Esophagus muscularis mucosa (tissue), 4 donors: ENCODE data around the gene ABCA2. TPM values are rescaled to one million over a fixed set of nuclear protein-coding genes. Genes with fewer than 3 reads are reported as not detected.
A peak's percentile ranks its signal among the peaks of the same experiment; 100 is the strongest.

ENCODE experiments used
- DNase-seq: peaks from one replicate; pipeline ENCODE4 v3.0.0-alpha.2; 2017; ENCODE audit errors: extremely low spot score
- H3K27ac ChIP-seq, 4 donors: fragments of 200-600 bp; sonication (generic); replicated peaks in 1 of 4; 1 replicate in 3 of 4; 2 replicates in 1 of 4; pipeline ENCODE4 v1.5.1; 2016 to 2019; ENCODE audit warnings: mild to moderate bottlenecking in 1 of 4
- H3K27me3 ChIP-seq, 4 donors: fragments of 200-600 bp; sonication (generic); one replicate each; pipeline versions ENCODE4 v1.5.1 to v1.6.0; 2016 to 2019
- H3K36me3 ChIP-seq, 4 donors: fragments of 200-600 bp; sonication (generic); one replicate each; pipeline ENCODE4 v1.5.1; 2016 to 2019
- H3K4me1 ChIP-seq, 4 donors: fragments of 200-600 bp; sonication (generic); one replicate each; pipeline ENCODE4 v1.5.1; 2016 to 2019
- H3K4me3 ChIP-seq, 4 donors: fragments of 200-600 bp; sonication (generic); 1 replicate in 2 of 4; 2 replicates in 2 of 4; pipeline ENCODE4 v1.5.1; 2016 to 2019; ENCODE audit warnings: mild to moderate bottlenecking in 4 of 4, moderate library complexity in 1 of 4
- H3K9me3 ChIP-seq, 4 donors: fragments of 200-600 bp; sonication (generic); 1 replicate in 3 of 4; 2 replicates in 1 of 4; pipeline ENCODE4 v1.5.1; 2016 to 2019
- CTCF ChIP-seq, 3 experiments: fragments of 200-600 bp in 2 of 3; fragments of 450-650 bp in 1 of 3; sonication (generic) in 2 of 3; IDR thresholded peaks; one replicate each; pipeline ENCODE4 v1.5.1; 2017 to 2019; ENCODE audit warnings: antibody characterized with exemption in 3 of 3, mild to moderate bottlenecking in 2 of 3, moderate library complexity in 1 of 3
- EP300 ChIP-seq: sonication (generic); formaldehyde crosslinking; IDR thresholded peaks from one replicate; pipeline ENCODE4 v1.6.1; 2017; ENCODE audit warnings: antibody characterized with exemption
- POLR2A ChIP-seq: fragments of 450-650 bp; IDR thresholded peaks from one replicate; pipeline ENCODE4 v1.6.1; 2017; ENCODE audit warnings: antibody characterized with exemption, moderate library complexity, mild to moderate bottlenecking, low read depth
- POLR2AphosphoS5 ChIP-seq, 2 donors: sonication (generic); formaldehyde crosslinking; IDR thresholded peaks; one replicate each; pipeline ENCODE4 v1.6.1; 2017; ENCODE audit warnings: antibody characterized with exemption in 2 of 2
- WGBS: methylation state at CpG from one replicate; pipeline ENCODE4 v1.1.5; 2018; 5-methylcytosine and 5-hydroxymethylcytosine counted together
- intact Hi-C: fragments of 100-400 bp; cut with DNase I; formaldehyde crosslinking; loops from one replicate; pipeline ENCODE4 v1.15.1; 2023
- total RNA-seq, 4 donors: library from RNA; depleted of rRNA; stranded (reverse); fragments of >200 nt; gene quantifications; one replicate each; pipeline versions ENCODE4 v1.1.0 to v1.2.1, GENCODE V29; 2016

Gene ABCA2
- total RNA-seq, 4 donors from 2014 or later = 17.4 to 30.9 (median 21.6) TPM

- no peaks in the 10 kb centered on the region for H3K36me3 ChIP-seq
- H3K4me1 ChIP-seq = peaks cover 31 to 57% (median 55%) of the 10 kb centered on the region in 4 donors
- TF ChIP-seq POLR2A = no peak
- TF ChIP-seq POLR2AphosphoS5 (IDR thresholded peaks at IDR 0.05) = no peak
- peak; percentile 22 to 54 (median 45) for TF ChIP-seq CTCF (IDR thresholded peaks at IDR 0.05)
- no peak for TF ChIP-seq EP300
- no peak for DNase-seq
- H3K4me3 ChIP-seq = no peak overlapping the region
- 42% methylated on average over 30 of the region's 38 CpGs for WGBS
- peaks cover 7 to 79% (median 48%) of the 10 kb centered on the region in 4 donors for H3K27me3 ChIP-seq
- H3K27ac ChIP-seq = no peak overlapping the region
- intact Hi-C loops = no loop called here
- no peaks in the 10 kb centered on the region for H3K9me3 ChIP-seq
These were observed 21.8 kb upstream of the ABCA2 start for GRCh38 chr9:137049544-137050449.

GRCh38 chr9:137048655-137049543 is 20.9 kb upstream of the ABCA2 start:
- intact Hi-C loops = no loop called here
- TF ChIP-seq POLR2AphosphoS5 (IDR thresholded peaks at IDR 0.05) (no peak), POLR2A (no peak), CTCF (IDR thresholded peaks at IDR 0.05) (no peak), EP300 (no peak)
- Histone ChIP-seq H3K4me3 (no peak overlapping the region), H3K9me3 (no peaks in the 10 kb centered on the region), H3K27ac (no peak overlapping the region), H3K27me3 (peaks cover 7 to 73% (median 48%) of the 10 kb centered on the region in 4 donors), H3K4me1 (peaks cover 31 to 57% (median 55%) of the 10 kb centered on the region in 4 donors), H3K36me3 (no peaks in the 10 kb centered on the region)
- WGBS = 32% methylated on average over 34 of the region's 72 CpGs
- DNase-seq = no peak

GRCh38 chr9:137046088-137046787 is 18.2 kb upstream of the ABCA2 start, which contains the start of gene NPDC1:
Gene NPDC1 (minus strand): TSS chr9:137046177. CDS start chr9:137045989, 188 bp downstream.
- H3K4me3 ChIP-seq = peak within 1 kb of the TSS; percentile 66 to 85 (median 71)
- intact Hi-C loops = loop anchor here (2.0 kb wide), 1 partner anchor 21 kb away; no protein-coding TSS in a partner anchor
- H3K27ac ChIP-seq = peak within 1 kb of the TSS; percentile 58 to 81 (median 75)
- peaks cover 0 to 47% (median 24%) of the 10 kb centered on the region in 4 donors for H3K27me3 ChIP-seq
- H3K9me3 ChIP-seq = no peaks in the 10 kb centered on the region
- TF ChIP-seq CTCF (IDR thresholded peaks at IDR 0.05) (peak; percentile 76 to 85 (median 80)), POLR2AphosphoS5 (IDR thresholded peaks at IDR 0.05) (peak in 1 of 2 donors; percentile 54), EP300 (no peak)
- peaks cover 0 to 16% (median 7%) of the 10 kb centered on the region in 4 donors for H3K36me3 ChIP-seq
- no peak for DNase-seq
- H3K4me1 ChIP-seq = peaks cover 36 to 57% (median 56%) of the 10 kb centered on the region in 4 donors
- 0% methylated on average over 10 of the region's 57 CpGs for WGBS
